ACC112 (cell line): ENCODE measurements around the gene ALDH2.
"Not testable (repeated sequence)": the region's sequence is repeated elsewhere in the genome, so short reads cannot be mapped to it uniquely, and the experiment has no call there.

Experiments used
- H2AFZ ChIP-seq: fragments of 200-600 bp; sonication (generic); one replicate; pipeline ENCODE4 v1.6.0; 2017; ENCODE audit warnings: antibody characterized with exemption, low read length; ENCODE audit not compliant: unreplicated experiment
- H3K27ac ChIP-seq: fragments of 200-600 bp; sonication (generic); 2 replicates; pipeline ENCODE4 v1.5.1; 2014; ENCODE audit warnings: low read depth, mild to moderate bottlenecking, antibody characterized with exemption, low read length, moderate library complexity
- H3K27me3 ChIP-seq: fragments of 200-600 bp; sonication (generic); 2 replicates; pipeline ENCODE4 v1.6.1; 2014; ENCODE audit warnings: mild to moderate bottlenecking, antibody characterized with exemption, low read length, moderate library complexity, mixed read lengths; ENCODE audit not compliant: insufficient read depth
- H3K36me3 ChIP-seq: fragments of 200-600 bp; sonication (generic); 2 replicates; pipeline ENCODE4 v1.6.1; 2016; ENCODE audit warnings: mild to moderate bottlenecking, antibody characterized with exemption, low read length, moderate library complexity, mixed read lengths; ENCODE audit not compliant: insufficient read depth
- H3K4me1 ChIP-seq: fragments of 200-600 bp; sonication (generic); one replicate; pipeline ENCODE4 v1.6.1; 2016; ENCODE audit warnings: low read length, mixed read lengths; ENCODE audit not compliant: insufficient read depth, unreplicated experiment, control insufficient read depth
- H3K4me3 ChIP-seq: fragments of 200-600 bp; sonication (generic); 2 replicates; pipeline ENCODE4 v1.5.1; 2014; ENCODE audit warnings: mild to moderate bottlenecking, low read depth, low read length
- H3K79me2 ChIP-seq: fragments of 200-600 bp; sonication (generic); one replicate; pipeline ENCODE4 v1.6.0; 2016; ENCODE audit warnings: low read length; ENCODE audit not compliant: control insufficient read depth, unreplicated experiment, insufficient read depth

Gene ALDH2

DNA sequence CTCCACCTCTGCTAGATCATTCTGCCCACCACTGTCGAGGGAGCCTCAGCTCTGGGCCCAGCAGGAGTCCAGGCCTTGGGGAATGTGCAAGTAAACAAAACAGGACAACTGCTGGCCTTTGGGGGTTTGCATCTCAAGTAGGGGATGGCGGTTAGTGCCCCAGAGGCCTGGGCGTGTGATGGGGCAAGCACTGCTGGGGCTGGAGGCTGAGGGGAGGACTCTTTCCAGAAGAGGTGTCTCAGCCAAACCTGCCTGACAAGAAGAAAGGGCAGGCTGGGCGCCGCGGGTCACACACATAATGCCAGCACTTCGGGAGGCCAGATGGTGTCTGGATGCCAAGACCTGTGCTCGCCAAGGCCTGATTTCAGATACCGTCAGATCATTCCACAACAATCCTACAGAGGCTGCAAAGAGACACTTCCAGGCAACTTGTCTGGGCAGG lies 8.6 kb upstream of the ALDH2 start:
- Histone ChIP-seq H3K4me1 (no peaks in the 10 kb centered on the region), H3K27ac (no peak overlapping the region), H3K27me3 (no peaks in the 10 kb centered on the region), H3K79me2 (no peaks in the 10 kb centered on the region), H2AFZ (no peak overlapping the region), H3K4me3 (no peak overlapping the region), H3K36me3 (no peaks in the 10 kb centered on the region)

DNA sequence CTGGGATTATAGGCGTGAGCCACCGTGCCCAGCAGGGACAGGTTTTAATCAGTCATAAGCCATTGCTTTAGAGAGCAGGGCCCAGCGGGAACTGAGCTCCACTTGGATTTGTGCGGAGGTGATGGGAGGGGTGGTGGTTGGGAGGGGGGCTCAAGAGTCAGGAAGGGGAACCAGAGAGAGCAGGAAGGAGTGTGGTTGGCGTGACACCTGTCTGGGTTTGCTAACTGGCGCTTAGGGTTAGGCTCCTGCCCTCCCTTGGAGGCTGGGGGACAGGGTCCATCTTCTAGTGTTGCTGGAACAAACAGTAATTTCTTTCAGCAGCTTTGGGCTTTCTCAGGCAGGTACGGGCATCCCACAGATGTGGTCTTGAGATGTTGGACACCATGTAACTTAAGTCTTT lies 7.5 kb upstream of the ALDH2 start:
- H3K36me3 ChIP-seq, result no peaks in the 10 kb centered on the region
- peaks cover 3% of the 10 kb centered on the region; the same call in 1 of the 2 replicates for H3K27me3 ChIP-seq
- H3K4me3 ChIP-seq, result no peak overlapping the region
- no peaks in the 10 kb centered on the region for H3K79me2 ChIP-seq
- no peak overlapping the region for H2AFZ ChIP-seq
- no peak overlapping the region for H3K27ac ChIP-seq
- H3K4me1 ChIP-seq, result no peaks in the 10 kb centered on the region

DNA sequence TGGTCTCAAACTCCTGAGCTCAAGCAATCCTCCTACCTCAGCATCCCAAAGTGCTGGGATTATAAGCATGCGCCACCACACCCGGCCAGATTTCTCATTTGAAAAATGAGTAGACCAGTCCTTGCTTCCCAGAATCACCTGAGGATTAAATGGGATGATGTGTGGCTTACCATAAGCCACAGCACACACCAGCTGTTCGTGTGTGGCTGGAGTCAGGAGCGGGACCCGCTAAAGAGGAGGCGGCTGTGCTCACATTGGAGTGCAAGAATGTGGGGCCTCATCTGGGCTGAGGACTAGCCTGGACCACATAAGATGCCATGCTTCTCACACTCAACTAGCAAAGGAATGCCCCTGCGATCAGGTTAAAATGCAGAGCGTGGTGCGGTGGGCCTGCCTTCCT lies 6.7 kb upstream of the ALDH2 start:
- Histone ChIP-seq H3K36me3 (no peaks in the 10 kb centered on the region), H3K4me1 (no peaks in the 10 kb centered on the region), H2AFZ (no peak overlapping the region), H3K27me3 (peaks cover 3% of the 10 kb centered on the region; the same call in 1 of the 2 replicates), H3K4me3 (no peak overlapping the region), H3K79me2 (no peaks in the 10 kb centered on the region), H3K27ac (no peak overlapping the region)

DNA sequence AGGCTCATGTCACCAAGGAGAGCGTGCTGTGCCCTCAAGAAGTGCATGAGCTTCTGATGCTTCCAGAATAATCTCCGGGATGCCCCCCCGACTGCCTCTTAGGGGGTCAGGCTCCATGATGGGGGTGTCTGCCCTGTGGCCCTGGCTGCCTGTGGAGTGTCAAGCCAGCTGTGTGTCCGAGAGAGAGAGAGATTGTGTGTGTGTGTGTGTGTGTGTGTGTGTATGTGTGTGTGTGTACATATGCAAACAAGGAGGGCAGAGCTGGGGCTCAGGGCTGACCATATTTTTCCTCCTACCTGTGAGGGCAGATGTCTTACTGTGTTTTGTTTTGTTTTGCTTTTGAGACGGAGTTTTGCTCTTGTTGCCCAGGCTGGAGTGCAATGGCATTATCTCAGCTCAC lies 5.6 kb upstream of the ALDH2 start:
- no peak overlapping the region for H2AFZ ChIP-seq
- H3K27ac ChIP-seq, result no peak overlapping the region
- no peaks in the 10 kb centered on the region for H3K79me2 ChIP-seq
- H3K4me3 ChIP-seq, result no peak overlapping the region
- H3K36me3 ChIP-seq, result no peaks in the 10 kb centered on the region
- peaks cover 3% of the 10 kb centered on the region; the same call in 1 of the 2 replicates for H3K27me3 ChIP-seq
- no peaks in the 10 kb centered on the region for H3K4me1 ChIP-seq

DNA sequence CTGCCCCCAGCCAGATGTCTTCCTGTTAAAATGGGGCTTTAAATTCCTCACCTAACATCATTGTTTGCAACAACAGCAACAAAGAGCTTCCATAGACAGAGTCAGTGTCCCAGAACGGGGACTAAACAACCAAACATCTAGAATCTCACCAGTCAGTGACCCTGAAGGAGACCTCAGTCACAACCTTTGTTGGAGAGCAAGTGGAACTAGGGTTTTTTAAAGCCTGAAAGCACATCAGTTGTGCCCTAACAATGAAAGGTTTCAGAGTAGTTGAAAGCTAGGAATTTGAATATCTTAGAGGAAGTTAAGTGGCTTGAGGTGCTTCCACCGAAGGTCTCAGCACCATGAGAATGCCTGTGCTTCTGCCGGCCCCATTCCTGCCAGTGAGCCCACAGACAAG lies 5.0 kb upstream of the ALDH2 start:
- no peaks in the 10 kb centered on the region for H3K4me1 ChIP-seq
- no peak overlapping the region for H2AFZ ChIP-seq
- peaks cover 3% of the 10 kb centered on the region; the same call in 1 of the 2 replicates for H3K27me3 ChIP-seq
- no peaks in the 10 kb centered on the region for H3K36me3 ChIP-seq
- no peak overlapping the region for H3K27ac ChIP-seq
- no peaks in the 10 kb centered on the region for H3K79me2 ChIP-seq
- H3K4me3 ChIP-seq, result no peak overlapping the region

DNA sequence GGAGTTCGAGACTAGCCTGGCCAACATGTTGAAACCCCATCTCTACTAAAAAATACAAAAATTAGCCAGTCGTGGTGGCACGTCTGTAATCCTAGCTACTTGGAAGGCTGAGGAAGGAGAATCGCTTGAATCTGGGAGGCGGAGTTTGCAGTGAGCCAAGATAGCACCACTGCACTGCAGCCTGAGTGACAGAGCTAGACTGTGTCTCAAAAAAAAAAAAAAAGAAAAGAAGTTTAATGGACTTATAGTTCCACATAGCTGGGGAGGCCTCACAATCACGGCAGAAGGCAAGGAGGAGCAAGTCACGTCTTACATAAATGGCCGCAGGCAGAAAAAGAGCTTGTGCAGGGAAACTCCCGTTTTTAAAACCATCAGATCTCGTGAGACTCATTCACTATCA lies 3.2 kb upstream of the ALDH2 start:
- not testable (repeated sequence) for H3K36me3 ChIP-seq, H3K79me2 ChIP-seq, H3K4me3 ChIP-seq, H3K27ac ChIP-seq, H2AFZ ChIP-seq, H3K4me1 ChIP-seq, H3K27me3 ChIP-seq

DNA sequence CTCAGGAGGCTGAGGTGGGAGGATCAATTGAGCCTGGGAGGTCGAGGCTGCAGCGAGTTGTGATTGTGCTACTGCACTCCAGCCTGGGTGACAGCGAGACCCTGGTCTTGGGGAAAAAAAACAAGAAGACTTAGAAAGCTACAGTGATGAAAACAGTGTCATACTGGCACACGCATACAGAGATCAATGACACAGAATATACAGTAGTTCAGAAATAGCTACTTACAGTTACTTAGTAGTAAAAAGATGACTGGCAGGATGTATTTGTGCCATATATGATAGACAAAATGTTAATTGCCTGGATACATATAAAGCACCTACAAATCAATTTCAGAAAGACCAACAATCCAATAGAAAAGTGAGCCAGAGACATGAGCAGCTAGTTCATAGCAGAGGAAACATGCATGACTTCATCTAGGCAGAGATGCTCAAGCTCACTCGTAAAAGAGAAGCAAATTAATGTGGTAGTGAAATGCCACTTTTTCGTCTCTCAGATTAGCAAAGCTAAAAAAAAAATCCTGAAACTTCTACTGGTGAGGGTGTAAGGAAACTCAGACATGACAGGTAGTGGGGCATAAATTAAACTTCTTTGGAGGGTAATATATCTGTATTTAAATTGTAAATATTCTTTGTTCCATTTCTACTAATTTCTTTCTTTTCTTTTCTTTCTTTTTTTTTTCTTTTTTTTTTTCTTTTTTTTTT lies 2.5 kb upstream of the ALDH2 start:
- no peak overlapping the region for H3K4me3 ChIP-seq
- no peaks in the 10 kb centered on the region for H3K36me3 ChIP-seq
- no peak overlapping the region for H3K27ac ChIP-seq
- H3K4me1 ChIP-seq, result peaks cover 4% of the 10 kb centered on the region
- H2AFZ ChIP-seq, result no peak overlapping the region
- no peaks in the 10 kb centered on the region for H3K79me2 ChIP-seq
- peaks cover 3% of the 10 kb centered on the region; the same call in 1 of the 2 replicates for H3K27me3 ChIP-seq

DNA sequence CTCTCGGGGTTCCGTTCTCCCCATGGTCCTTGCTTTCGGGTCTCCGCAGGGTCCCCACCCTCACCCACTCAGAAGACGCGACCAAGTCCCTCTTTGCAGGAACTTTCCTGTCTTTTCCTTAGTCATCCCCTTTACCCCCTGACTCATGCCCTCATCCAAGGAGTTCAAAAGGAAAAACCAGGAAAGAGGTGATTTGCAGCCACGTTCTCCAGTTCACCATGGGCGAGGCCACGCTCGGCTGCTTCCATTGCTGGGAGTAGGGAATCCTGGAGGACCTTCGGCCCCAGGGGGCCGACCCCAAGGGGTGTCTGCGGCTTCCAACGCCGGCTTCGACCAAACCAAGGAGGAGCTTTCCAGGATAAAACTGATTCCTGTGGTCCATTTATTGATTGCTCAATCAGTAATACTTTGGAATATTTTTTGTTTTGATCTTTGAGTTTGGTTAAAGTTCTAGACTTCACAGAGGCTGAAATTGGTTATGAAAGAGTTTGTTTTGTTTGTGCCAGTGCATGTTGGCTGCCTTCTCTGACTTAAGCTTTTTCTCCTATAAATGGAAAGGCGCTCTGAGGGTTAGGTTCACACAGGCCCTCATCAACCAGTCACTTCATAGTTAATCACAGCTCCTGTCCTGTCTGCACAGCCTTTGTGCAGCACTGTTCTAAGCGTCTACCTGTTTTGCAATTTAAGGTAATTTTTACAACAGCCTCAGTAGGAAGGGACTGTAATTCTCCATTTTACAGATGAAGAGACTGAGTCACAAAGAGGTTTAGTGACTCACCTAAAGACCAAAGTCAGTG lies 827 bp downstream of the ALDH2 start:
- Histone ChIP-seq H3K27ac (no peak overlapping the region), H3K4me3 (peak overlapping the region; percentile 83), H3K27me3 (peaks cover 3% of the 10 kb centered on the region; the same call in 1 of the 2 replicates), H2AFZ (peak overlapping the region; percentile 43), H3K79me2 (no peaks in the 10 kb centered on the region), H3K36me3 (no peaks in the 10 kb centered on the region), H3K4me1 (peaks cover 4% of the 10 kb centered on the region)

DNA sequence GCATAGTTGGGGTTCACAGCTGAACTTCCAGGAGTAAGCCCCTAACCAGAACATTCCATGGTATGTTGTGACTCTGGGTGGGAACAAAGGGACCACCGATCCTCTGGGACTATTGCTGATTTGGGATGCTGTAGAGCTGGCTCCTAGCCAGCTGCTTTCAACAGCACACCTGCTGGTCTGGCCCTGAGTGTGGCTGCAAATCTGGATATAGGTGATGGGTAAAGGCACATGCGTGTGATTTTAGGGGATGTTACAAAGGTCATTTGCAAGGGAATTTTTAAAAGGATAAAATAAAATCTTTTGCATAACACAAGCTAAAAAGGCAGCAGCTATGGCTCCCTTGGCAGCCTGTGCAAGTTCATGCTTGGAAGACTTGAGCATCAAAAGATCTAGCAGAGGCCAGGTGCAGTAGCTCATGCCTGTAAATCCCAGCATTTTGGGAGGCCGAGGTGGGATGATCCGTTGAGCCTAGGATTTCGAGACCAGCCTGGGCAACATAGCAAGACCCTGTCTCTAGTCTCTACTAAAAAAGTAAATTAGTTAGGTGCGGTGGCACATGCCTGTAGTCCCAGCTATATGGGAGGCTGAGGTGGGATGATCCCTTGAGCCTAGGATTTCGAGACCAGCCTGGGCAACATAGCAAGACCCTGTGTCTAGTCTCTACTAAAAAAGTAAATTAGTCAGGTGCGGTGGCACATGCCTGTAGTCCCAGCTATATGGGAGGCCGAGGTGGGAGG lies 1.6 kb downstream of the ALDH2 start:
- peak overlapping the region; percentile 83 for H3K4me3 ChIP-seq
- peaks cover 2% of the 10 kb centered on the region for H3K79me2 ChIP-seq
- no peak overlapping the region for H3K27ac ChIP-seq
- peaks cover 6% of the 10 kb centered on the region for H3K4me1 ChIP-seq
- H3K36me3 ChIP-seq, result no peaks in the 10 kb centered on the region
- no peak overlapping the region for H2AFZ ChIP-seq
- H3K27me3 ChIP-seq, result peaks cover 3% of the 10 kb centered on the region; the same call in 1 of the 2 replicates

DNA sequence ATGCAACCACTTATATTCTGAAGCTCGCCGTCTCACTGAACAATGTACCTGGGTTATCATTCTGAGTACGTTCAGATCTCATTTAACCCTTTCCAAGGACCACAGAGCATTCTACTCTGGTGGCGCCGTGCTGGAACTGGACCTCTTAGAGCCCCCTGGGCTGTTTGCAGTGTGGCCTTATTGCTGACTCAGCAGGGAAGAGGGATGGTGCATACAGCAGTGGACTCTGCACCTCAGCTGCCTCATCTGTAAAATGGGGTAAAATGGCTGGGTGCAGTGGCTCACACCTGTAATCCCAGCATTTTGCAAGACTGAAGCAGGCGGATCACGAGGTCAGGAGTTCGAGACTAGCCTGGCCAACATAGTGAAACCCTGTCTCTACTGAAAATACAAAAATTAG lies 2.9 kb downstream of the ALDH2 start:
- H3K4me1 ChIP-seq, result peaks cover 18% of the 10 kb centered on the region
- no peak overlapping the region for H2AFZ ChIP-seq
- no peaks in the 10 kb centered on the region for H3K36me3 ChIP-seq
- H3K27ac ChIP-seq, result no peak overlapping the region
- H3K27me3 ChIP-seq, result no peaks in the 10 kb centered on the region
- no peak overlapping the region for H3K4me3 ChIP-seq
- H3K79me2 ChIP-seq, result peaks cover 2% of the 10 kb centered on the region
